ENCODE results near the gene APOBR. TPM values are rescaled to one million over a fixed set of nuclear protein-coding genes. Genes with fewer than 3 reads are reported as not detected.

The APOBR gene
- total and polyA plus RNA-seq, 9 of the 15 experiments (the other 6 are each of a cell fraction or from before 2014, with no cell fraction given) = 0.08 to 6.1 (median 2.8) TPM; not detected in 1

GRCh38 chr16:28538733-28539596 lies 44.5 kb downstream of the APOBR start, which contains the start of gene NUPR1 (continued):
- TF ChIP-seq MAFK (IDR thresholded peaks at IDR 0.05; ENCODE audit: low read length) (no peak), ZNF24 (IDR thresholded peaks at IDR 0.05) (no peak), PTTG1 (tag; IDR thresholded peaks at IDR 0.05; ENCODE audit: low read depth) (peak; percentile 85), HNRNPL (IDR thresholded peaks at IDR 0.05; ENCODE audit: low read depth, low read length) (no peak), GTF2F1 (IDR thresholded peaks at IDR 0.05; ENCODE audit: low read depth, low read length) (no peak), POU5F1 (IDR thresholded peaks at IDR 0.05; ENCODE audit: borderline replicate concordance, low read depth, low read length, partially characterized antibody) (no peak), ELF1 (tag; IDR thresholded peaks at IDR 0.05) (peak; percentile 64; the same call in 1 of the 2 replicates), ETV1 (tag; conservative IDR thresholded peaks at IDR 0.05; ENCODE audit: low read depth) (0 out of 2 replicates have a peak, but pooled peaks have one; percentile 6), HDGF (IDR thresholded peaks at IDR 0.05) (no peak), ZNF586 (CRISPR knock-in tag; conservative IDR thresholded peaks at IDR 0.05) (no peak), NR3C1 (CRISPR knock-in tag; IDR thresholded peaks at IDR 0.05) (no peak), ZNF407 (IDR thresholded peaks at IDR 0.05; ENCODE audit: low read depth) (no peak), MECOM (CRISPR knock-in tag; IDR thresholded peaks at IDR 0.05) (peak; percentile 76), SRSF1 (IDR thresholded peaks at IDR 0.05; ENCODE audit: low read depth, low read length) (no peak), RUNX1 (IDR thresholded peaks at IDR 0.05; ENCODE audit: low read depth) (no peak), TSC22D4 (tag; IDR thresholded peaks at IDR 0.05) (no peak), ZNF174 (CRISPR knock-in tag; IDR thresholded peaks at IDR 0.05) (no peak), ZNF445 (CRISPR knock-in tag; IDR thresholded peaks at IDR 0.05; ENCODE audit: low read depth) (no peak), ZBTB12 (CRISPR knock-in tag; IDR thresholded peaks at IDR 0.05) (no peak), DMBX1 (CRISPR knock-in tag; IDR thresholded peaks at IDR 0.05; ENCODE audit: borderline replicate concordance) (peak; percentile 72; the same call in 1 of the 2 replicates), BRF1 (IDR thresholded peaks at IDR 0.05; ENCODE audit: borderline replicate concordance, extremely low read depth, insufficient read length) (no peak)
